ENCODE data around the gene CARMIL1. TPM values are rescaled to one million over a fixed set of nuclear protein-coding genes. Genes with fewer than 3 reads are reported as not detected.

Gene CARMIL1
- total RNA-seq, 1 experiment from 2014 or later: 23.6 TPM

DNA sequence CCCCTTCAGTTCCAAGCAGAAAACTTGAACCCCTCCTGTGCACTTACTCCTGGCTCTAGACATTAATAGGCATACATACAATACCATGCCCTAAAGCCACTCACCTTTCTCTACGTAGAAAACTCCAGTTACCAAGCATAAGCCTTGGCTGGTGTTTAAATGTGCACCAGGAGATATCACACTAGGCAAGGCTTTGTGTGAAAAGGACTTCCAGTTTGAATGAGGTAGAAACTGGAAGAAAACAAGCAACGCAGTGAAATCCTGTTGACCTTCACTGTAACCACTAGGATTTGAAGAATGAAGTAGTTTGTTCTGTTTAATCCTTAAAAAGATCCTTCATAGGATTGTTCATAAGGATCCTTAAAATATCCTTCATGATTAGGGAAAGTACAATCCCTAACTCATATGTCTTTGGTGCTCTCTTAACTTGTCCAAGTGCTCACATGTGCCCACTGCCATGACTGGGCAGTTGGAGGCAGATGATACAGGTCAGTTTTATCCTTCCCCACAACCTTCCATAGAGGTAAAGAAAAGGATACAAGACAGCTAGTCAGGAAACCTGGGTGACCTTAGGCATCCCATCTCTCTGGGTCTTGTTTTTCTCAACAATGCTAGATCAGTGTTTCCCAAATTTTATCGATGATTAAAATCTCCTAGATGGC is 363.6 kb downstream of the CARMIL1 start:
- Histone ChIP-seq H3K27ac (ENCODE audit: insufficient read length, low read depth, low read length) (no peak overlapping the region), H4K8ac (replicated peaks; ENCODE audit: insufficient read length, low read depth, low read length) (no peak overlapping the region), H2BK120ac (ENCODE audit: low read depth, low read length, poor library complexity, severe bottlenecking) (no peak overlapping the region), H3K79me1 (ENCODE audit: insufficient read depth, low read depth, low read length, poor library complexity, severe bottlenecking) (no peaks in the 10 kb centered on the region), H3K79me2 (ENCODE audit: insufficient read depth, low read length) (no peaks in the 10 kb centered on the region), H3K23me2 (ENCODE audit: insufficient read length, low read depth, low read length, poor library complexity, severe bottlenecking) (no peaks in the 10 kb centered on the region), H3K18ac (ENCODE audit: insufficient read length, low read depth, low read length) (no peak overlapping the region), H3K4ac (ENCODE audit: low read depth, low read length) (no peak overlapping the region), H2BK5ac (ENCODE audit: insufficient read length, low read length) (no peak overlapping the region), H3K14ac (ENCODE audit: insufficient read depth, low read length) (no peak overlapping the region), H3T11ph (ENCODE audit: low read length) (no peak overlapping the region), H4K20me1 (ENCODE audit: control insufficient read depth, insufficient read depth, insufficient read length) (no peaks in the 10 kb centered on the region), H3K4me2 (ENCODE audit: insufficient read depth, insufficient read length, low read length) (no peak overlapping the region), H2BK15ac (ENCODE audit: low read depth, low read length) (no peak overlapping the region), H3K56ac (ENCODE audit: insufficient read length, low read depth, low read length) (no peak overlapping the region), H2BK12ac (ENCODE audit: insufficient read length, low read depth, low read length) (no peak overlapping the region), H2AFZ (ENCODE audit: low read length) (no peak overlapping the region), H3K9ac (ENCODE audit: extremely low read depth, insufficient read length, low read length) (no peak overlapping the region), H3K9me3 (ENCODE audit: control insufficient read depth, low read depth, low read length) (no peaks in the 10 kb centered on the region), H4K91ac (ENCODE audit: insufficient read length, low read depth, low read length) (no peak overlapping the region), H4K5ac (ENCODE audit: insufficient read length, low read depth, low read length) (no peak overlapping the region), H2BK20ac (ENCODE audit: low read depth, low read length, poor library complexity, severe bottlenecking) (no peak overlapping the region), H3K27me3 (ENCODE audit: insufficient read depth, low read length) (no peaks in the 10 kb centered on the region), H3K23ac (ENCODE audit: insufficient read length, low read depth, low read length) (no peak overlapping the region), H3K4me1 (ENCODE audit: insufficient read depth, low read length) (no peaks in the 10 kb centered on the region), H2AK5ac (ENCODE audit: insufficient read length, low read length) (no peak overlapping the region)
- no peaks in the 10 kb centered on the region for H3K9me3 Mint-ChIP-seq
- no peak overlapping the region for H3K4me3 Mint-ChIP-seq
- TF ChIP-seq, protein P1, sequence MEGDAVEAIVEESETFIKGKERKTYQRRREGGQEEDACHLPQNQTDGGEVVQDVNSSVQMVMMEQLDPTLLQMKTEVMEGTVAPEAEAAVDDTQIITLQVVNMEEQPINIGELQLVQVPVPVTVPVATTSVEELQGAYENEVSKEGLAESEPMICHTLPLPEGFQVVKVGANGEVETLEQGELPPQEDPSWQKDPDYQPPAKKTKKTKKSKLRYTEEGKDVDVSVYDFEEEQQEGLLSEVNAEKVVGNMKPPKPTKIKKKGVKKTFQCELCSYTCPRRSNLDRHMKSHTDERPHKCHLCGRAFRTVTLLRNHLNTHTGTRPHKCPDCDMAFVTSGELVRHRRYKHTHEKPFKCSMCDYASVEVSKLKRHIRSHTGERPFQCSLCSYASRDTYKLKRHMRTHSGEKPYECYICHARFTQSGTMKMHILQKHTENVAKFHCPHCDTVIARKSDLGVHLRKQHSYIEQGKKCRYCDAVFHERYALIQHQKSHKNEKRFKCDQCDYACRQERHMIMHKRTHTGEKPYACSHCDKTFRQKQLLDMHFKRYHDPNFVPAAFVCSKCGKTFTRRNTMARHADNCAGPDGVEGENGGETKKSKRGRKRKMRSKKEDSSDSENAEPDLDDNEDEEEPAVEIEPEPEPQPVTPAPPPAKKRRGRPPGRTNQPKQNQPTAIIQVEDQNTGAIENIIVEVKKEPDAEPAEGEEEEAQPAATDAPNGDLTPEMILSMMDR (conservative IDR thresholded peaks at IDR 0.05): no peak
- whole genome bisulfite sequencing (ENCODE audit: extremely low coverage, insufficient read length, low lambda C conversion rate): no CpG with 5 or more reads among the region's 3 CpGs
- H3K27me3 Mint-ChIP-seq (ENCODE audit: low read depth): peaks cover 48% of the 10 kb centered on the region
- H3K4me1 Mint-ChIP-seq: peaks cover 3 to 5% of the 10 kb centered on the region in 2 experiments
- H3K36me3 Mint-ChIP-seq (ENCODE audit: insufficient read depth in 1 of 3, low read depth in 3 of 3): no peaks in the 10 kb centered on the region
- no peak overlapping the region for H3K27ac Mint-ChIP-seq
- no peak for DNase-seq

All from H9 (cell line).